ENCODE results near the gene RABGAP1L. TPM values are rescaled to one million over a fixed set of nuclear protein-coding genes. Genes with fewer than 3 reads are reported as not detected.

Gene RABGAP1L
- polyA plus RNA-seq, 3 donors = 35.2 to 75.3 (median 63.3) TPM

DNA sequence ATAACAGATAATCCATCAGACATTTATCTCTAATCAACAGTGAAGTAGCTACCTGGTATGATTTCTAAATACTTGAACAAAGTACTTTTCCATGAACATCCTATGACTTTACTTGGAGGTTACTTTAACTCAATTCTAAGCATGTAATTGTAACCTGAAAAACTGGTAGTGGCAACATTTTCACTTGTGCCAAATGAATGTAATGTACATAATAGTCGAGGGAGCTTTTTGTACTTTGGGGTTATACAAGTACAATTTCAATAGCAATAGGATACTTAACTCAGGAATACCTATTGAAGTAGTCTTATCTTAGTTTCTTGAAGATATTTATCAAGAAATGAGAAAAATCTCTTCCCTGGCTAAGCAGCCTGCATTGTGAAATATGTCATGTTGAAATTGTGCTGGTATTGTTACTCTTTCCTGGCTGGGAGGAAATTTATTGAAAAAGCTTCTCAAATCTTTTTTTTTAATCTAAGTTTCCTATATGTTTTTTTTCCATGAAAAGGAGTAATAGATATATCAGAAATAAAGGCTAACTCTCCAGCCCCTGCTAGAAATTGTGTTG lies 806.8 kb downstream of the RABGAP1L start:
- DNase-seq = peak in 2 of 3 donors; percentile 12 to 50
- no peaks in the 10 kb centered on the region for H3K27me3 ChIP-seq (ENCODE audit: control insufficient read depth in 2 of 2, insufficient read depth in 2 of 2, low read length in 2 of 2)
- H3K4me2 ChIP-seq (replicated peaks; ENCODE audit: extremely low read depth, low read length, poor library complexity, severe bottlenecking) = peak overlapping the region; percentile 80
- peak overlapping the region; percentile 41 for H3K9ac ChIP-seq (ENCODE audit: insufficient read depth, low read length, poor library complexity, severe bottlenecking)
- H3K27me3 Mint-ChIP-seq (ENCODE audit: low read depth in 3 of 3) = no peaks in the 10 kb centered on the region
- H3K4me1 ChIP-seq (ENCODE audit: control insufficient read depth in 1 of 2, insufficient read depth in 2 of 2, low read length in 2 of 2) = peaks cover 63 to 90% of the 10 kb centered on the region in 2 donors
- H2AFZ ChIP-seq (ENCODE audit: insufficient read depth, low read depth, low read length, poor library complexity, severe bottlenecking) = peak overlapping the region; percentile 40
- H3K4me1 Mint-ChIP-seq = peaks cover 65% of the 10 kb centered on the region
- peak overlapping the region; percentile 72 to 89 for H3K27ac ChIP-seq (ENCODE audit: low read depth in 1 of 2, low read length in 2 of 2)
- H3K36me3 Mint-ChIP-seq = peaks cover 16% of the 10 kb centered on the region in 2 donors
- peak overlapping the region; percentile 88 to 99 (median 98) for H3K27ac Mint-ChIP-seq
- TF ChIP-seq, protein P1, sequence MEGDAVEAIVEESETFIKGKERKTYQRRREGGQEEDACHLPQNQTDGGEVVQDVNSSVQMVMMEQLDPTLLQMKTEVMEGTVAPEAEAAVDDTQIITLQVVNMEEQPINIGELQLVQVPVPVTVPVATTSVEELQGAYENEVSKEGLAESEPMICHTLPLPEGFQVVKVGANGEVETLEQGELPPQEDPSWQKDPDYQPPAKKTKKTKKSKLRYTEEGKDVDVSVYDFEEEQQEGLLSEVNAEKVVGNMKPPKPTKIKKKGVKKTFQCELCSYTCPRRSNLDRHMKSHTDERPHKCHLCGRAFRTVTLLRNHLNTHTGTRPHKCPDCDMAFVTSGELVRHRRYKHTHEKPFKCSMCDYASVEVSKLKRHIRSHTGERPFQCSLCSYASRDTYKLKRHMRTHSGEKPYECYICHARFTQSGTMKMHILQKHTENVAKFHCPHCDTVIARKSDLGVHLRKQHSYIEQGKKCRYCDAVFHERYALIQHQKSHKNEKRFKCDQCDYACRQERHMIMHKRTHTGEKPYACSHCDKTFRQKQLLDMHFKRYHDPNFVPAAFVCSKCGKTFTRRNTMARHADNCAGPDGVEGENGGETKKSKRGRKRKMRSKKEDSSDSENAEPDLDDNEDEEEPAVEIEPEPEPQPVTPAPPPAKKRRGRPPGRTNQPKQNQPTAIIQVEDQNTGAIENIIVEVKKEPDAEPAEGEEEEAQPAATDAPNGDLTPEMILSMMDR (IDR thresholded peaks at IDR 0.05) = no peak
- H3K9me3 Mint-ChIP-seq = no peaks in the 10 kb centered on the region
- no peaks in the 10 kb centered on the region for H4K20me1 ChIP-seq (ENCODE audit: insufficient read depth, low read length)
- no CpG with 5 or more reads among the region's 1 CpG for WGBS (ENCODE audit: insufficient coverage)
- intact Hi-C loops (cut with micrococcal nuclease) = no loop called here
- peaks cover 3 to 11% of the 10 kb centered on the region in 2 donors for H3K36me3 ChIP-seq (replicated peaks in 1 of 2; ENCODE audit: control insufficient read depth in 1 of 2, insufficient read depth in 2 of 2, low read length in 2 of 2)
- peak overlapping the region; percentile 77 to 94 for H3K4me3 Mint-ChIP-seq
- H3K79me2 ChIP-seq (ENCODE audit: insufficient read depth, low read length) = peaks cover 6% of the 10 kb centered on the region
- peak overlapping the region; percentile 43 to 92 (median 76) for H3K4me3 ChIP-seq (replicated peaks in 1 of 3; ENCODE audit: low read depth in 2 of 3, low read length in 3 of 3)
- H3K9me3 ChIP-seq (replicated peaks in 1 of 2; ENCODE audit: control insufficient read depth in 1 of 2, insufficient read depth in 1 of 2, low read length in 2 of 2) = no peaks in the 10 kb centered on the region

GRCh38 chr1:174967845-174968705 lies 808.8 kb downstream of the RABGAP1L start:
- Histone ChIP-seq H3K4me2 (replicated peaks; ENCODE audit: extremely low read depth, low read length, poor library complexity, severe bottlenecking) (peak overlapping the region; percentile 80), H3K9ac (ENCODE audit: insufficient read depth, low read length, poor library complexity, severe bottlenecking) (peak overlapping the region; percentile 22), H3K9me3 (replicated peaks in 1 of 2; ENCODE audit: control insufficient read depth in 1 of 2, insufficient read depth in 1 of 2, low read length in 2 of 2) (no peaks in the 10 kb centered on the region), H3K27ac (ENCODE audit: low read depth in 1 of 2, low read length in 2 of 2) (peak overlapping the region; percentile 47 to 89), H3K27me3 (ENCODE audit: control insufficient read depth in 2 of 2, insufficient read depth in 2 of 2, low read length in 2 of 2) (no peaks in the 10 kb centered on the region), H2AFZ (ENCODE audit: insufficient read depth, low read depth, low read length, poor library complexity, severe bottlenecking) (peak overlapping the region; percentile 31), H3K4me1 (ENCODE audit: control insufficient read depth in 1 of 2, insufficient read depth in 2 of 2, low read length in 2 of 2) (peaks cover 70 to 92% of the 10 kb centered on the region in 2 donors), H4K20me1 (ENCODE audit: insufficient read depth, low read length) (no peaks in the 10 kb centered on the region), H3K36me3 (replicated peaks in 1 of 2; ENCODE audit: control insufficient read depth in 1 of 2, insufficient read depth in 2 of 2, low read length in 2 of 2) (peaks cover 3 to 11% of the 10 kb centered on the region in 2 donors), H3K4me3 (replicated peaks in 1 of 3; ENCODE audit: low read depth in 2 of 3, low read length in 3 of 3) (peak overlapping the region in 2 of 3 experiments; percentile 22 to 76), H3K79me2 (ENCODE audit: insufficient read depth, low read length) (peaks cover 6% of the 10 kb centered on the region)
- H3K27me3 Mint-ChIP-seq (ENCODE audit: low read depth in 3 of 3) = no peaks in the 10 kb centered on the region
- TF ChIP-seq, protein P1 (IDR thresholded peaks at IDR 0.05) = no peak
- peaks cover 75% of the 10 kb centered on the region for H3K4me1 Mint-ChIP-seq
- H3K27ac Mint-ChIP-seq = peak overlapping the region; percentile 64 to 93 (median 79)
- no peaks in the 10 kb centered on the region for H3K9me3 Mint-ChIP-seq
- intact Hi-C loops (cut with micrococcal nuclease) = no loop called here
- WGBS (ENCODE audit: insufficient coverage) = no CpG with 5 or more reads among the region's 4 CpGs
- DNase-seq = peak in 2 of 3 donors; percentile 14 to 42
- peak overlapping the region; percentile 20 to 71 for H3K4me3 Mint-ChIP-seq
- peaks cover 20 to 23% of the 10 kb centered on the region in 2 donors for H3K36me3 Mint-ChIP-seq

All from CD14-positive monocyte (primary cell).